CD4-positive, alpha-beta T cell treated with Interleukin-6 for 4 hours (primary cell): ENCODE data around the gene RAPGEF5.

ENCODE experiments used
- DNase-seq: peaks from one replicate; pipeline ENCODE4 v3.0.0-alpha.2; 2020; ENCODE audit warnings: mixed read lengths

RAPGEF5 gene

GRCh38 chr7:22141355-22141754 is 215.6 kb downstream of the RAPGEF5 start:
- DNase-seq: no peak

- DNase-seq: no peak
These were observed 216.4 kb downstream of the RAPGEF5 start for GRCh38 chr7:22140578-22140977.

- DNase-seq: no peak
These were observed 218.1 kb downstream of the RAPGEF5 start for GRCh38 chr7:22138886-22139285.

- DNase-seq: no peak
These were observed 218.8 kb downstream of the RAPGEF5 start for GRCh38 chr7:22138106-22138505.

- DNase-seq: no peak
These were observed 219.5 kb downstream of the RAPGEF5 start for GRCh38 chr7:22137466-22137865.

- no peak for DNase-seq
These were observed 219.9 kb downstream of the RAPGEF5 start for GRCh38 chr7:22137026-22137425.

- DNase-seq: no peak
These were observed 227.0 kb downstream of the RAPGEF5 start for GRCh38 chr7:22129819-22130580.

- no peak for DNase-seq
These were observed 227.8 kb downstream of the RAPGEF5 start for GRCh38 chr7:22129166-22129565.

GRCh38 chr7:22128528-22128920 is 228.4 kb downstream of the RAPGEF5 start:
- no peak for DNase-seq

GRCh38 chr7:22127835-22128527 is 229.0 kb downstream of the RAPGEF5 start:
- DNase-seq: no peak

GRCh38 chr7:22125436-22125835 is 231.5 kb downstream of the RAPGEF5 start:
- DNase-seq: no peak

- no peak for DNase-seq
These were observed 232.0 kb downstream of the RAPGEF5 start for GRCh38 chr7:22124941-22125340.

- no peak for DNase-seq
These were observed 233.8 kb downstream of the RAPGEF5 start for GRCh38 chr7:22123139-22123538.

- DNase-seq: peak; percentile 8
These were observed 235.1 kb downstream of the RAPGEF5 start for GRCh38 chr7:22121702-22122474.

- no peak for DNase-seq
These were observed 236.4 kb downstream of the RAPGEF5 start for GRCh38 chr7:22120391-22121053.

GRCh38 chr7:22117222-22117621 is 239.7 kb downstream of the RAPGEF5 start:
- no peak for DNase-seq

GRCh38 chr7:22116451-22117030 is 240.4 kb downstream of the RAPGEF5 start:
- DNase-seq: no peak

- DNase-seq: no peak
These were observed 241.3 kb downstream of the RAPGEF5 start for GRCh38 chr7:22115689-22116088.

- DNase-seq: no peak
These were observed 242.4 kb downstream of the RAPGEF5 start for GRCh38 chr7:22114440-22114981.

- DNase-seq: no peak
These were observed 243.9 kb downstream of the RAPGEF5 start for GRCh38 chr7:22113041-22113440.

GRCh38 chr7:22111661-22112060 is 245.3 kb downstream of the RAPGEF5 start:
- DNase-seq: no peak

GRCh38 chr7:22110881-22111280 is 246.1 kb downstream of the RAPGEF5 start:
- DNase-seq: no peak
